Retinal pigment epithelial cell (primary cell): ENCODE data around the gene C18orf32.
A peak's percentile ranks its signal among the peaks of the same experiment; 100 is the strongest.
"Not testable (repeated sequence)": the region's sequence is repeated elsewhere in the genome, so short reads cannot be mapped to it uniquely, and the experiment has no call there.

Source experiments
- DNase-seq: peaks from one replicate; pipeline ENCODE4 v3.0.0-alpha.2; 2010; ENCODE audit warnings: low read depth
- H3K4me3 ChIP-seq: 2 replicates; pipeline ENCODE4 v1.5.1; 2011; ENCODE audit warnings: mild to moderate bottlenecking, low read length, control low read depth, moderate library complexity
- CTCF ChIP-seq: conservative IDR thresholded peaks from 2 replicates; pipeline ENCODE4 v1.5.1; 2011; ENCODE audit warnings: low read depth, low read length, control low read depth, inconsistent platforms

The C18orf32 gene

GRCh38 chr18:49456794-49457193 is 30.2 kb downstream of the C18orf32 start:
- no peak for DNase-seq
- TF ChIP-seq CTCF, result no peak

GRCh38 chr18:49452534-49452933 is 34.5 kb downstream of the C18orf32 start:
- not testable (repeated sequence) for DNase-seq, H3K4me3 ChIP-seq

More at GRCh38 chr18:49456794-49457193, 30.2 kb downstream of the C18orf32 start:
- no peak overlapping the region for H3K4me3 ChIP-seq

DNA sequence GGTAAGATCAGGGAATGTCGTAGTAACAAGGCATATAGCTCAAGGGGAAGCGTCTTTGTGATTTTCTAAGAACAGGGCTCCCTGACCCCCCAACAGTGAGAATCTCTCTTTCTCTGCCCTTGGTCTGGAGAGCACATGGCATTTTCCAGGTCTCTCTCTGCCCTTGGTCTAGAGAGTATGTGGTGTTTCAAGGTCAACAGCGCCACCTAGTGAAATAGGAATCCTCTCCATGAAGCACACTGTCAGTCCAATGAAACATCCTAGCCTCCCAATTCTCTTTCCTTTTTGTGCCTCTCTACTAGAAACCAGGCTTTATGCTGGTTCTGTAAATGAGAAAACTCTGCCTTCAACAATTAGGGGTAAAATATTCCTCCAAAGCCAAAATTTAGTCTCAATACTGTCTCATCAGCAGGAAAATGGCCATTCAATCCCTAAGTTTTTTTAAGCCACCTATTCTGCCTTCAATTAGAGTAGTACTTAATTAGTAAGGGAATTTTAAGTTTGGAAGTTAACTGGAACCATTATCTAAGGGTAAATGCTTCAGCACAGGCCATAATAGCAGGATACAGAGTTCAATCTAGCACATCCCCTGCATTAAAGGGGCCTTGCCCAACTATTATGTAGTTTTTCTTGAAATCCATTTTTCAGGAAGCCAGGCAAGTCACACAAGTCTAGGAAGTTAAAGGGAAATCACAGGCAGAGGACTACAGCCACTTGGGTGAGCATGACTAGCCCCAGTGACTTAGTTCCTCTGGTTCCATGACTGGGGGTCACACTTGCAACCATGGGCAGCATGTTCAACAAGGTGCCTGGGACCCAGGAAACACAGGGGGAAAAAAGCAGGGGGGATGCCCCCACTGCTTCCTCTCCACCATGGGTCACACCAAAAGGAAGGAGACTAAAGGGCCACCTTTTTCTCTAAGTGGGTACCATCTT is 39.0 kb downstream of the C18orf32 start:
- DNase-seq, result no peak
- H3K4me3 ChIP-seq, result no peak overlapping the region
- TF ChIP-seq CTCF, result peak; percentile 63

DNA sequence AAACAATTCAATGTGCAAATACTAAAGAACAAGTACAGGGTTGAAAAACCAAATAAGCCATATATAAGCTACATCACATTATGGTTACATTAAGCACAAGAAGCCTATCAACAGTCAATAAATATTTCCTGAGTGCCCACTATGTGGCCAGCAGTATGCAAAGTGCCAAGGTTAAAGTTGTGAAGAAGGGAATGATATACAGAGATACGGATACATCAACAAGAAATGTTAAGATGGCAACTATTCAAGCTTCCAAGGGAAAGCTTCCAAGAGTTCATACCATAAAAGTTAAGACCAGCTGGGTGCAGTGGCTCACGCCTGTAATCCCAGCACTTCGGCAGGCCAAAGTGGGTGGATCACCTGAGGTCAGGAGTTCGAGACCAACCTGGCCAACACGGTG is 40.6 kb downstream of the C18orf32 start:
- TF ChIP-seq CTCF, result no peak
- no peak for DNase-seq
- H3K4me3 ChIP-seq, result no peak overlapping the region

GRCh38 chr18:49444581-49444980 is 42.5 kb downstream of the C18orf32 start:
- no peak for TF ChIP-seq CTCF
- H3K4me3 ChIP-seq, result no peak overlapping the region
- no peak for DNase-seq

GRCh38 chr18:49443837-49444236 is 43.2 kb downstream of the C18orf32 start:
- H3K4me3 ChIP-seq, result no peak overlapping the region
- DNase-seq, result no peak
- TF ChIP-seq CTCF, result no peak

GRCh38 chr18:49441338-49441938 is 45.6 kb downstream of the C18orf32 start:
- TF ChIP-seq CTCF, result no peak
- no peak for DNase-seq
- no peak overlapping the region for H3K4me3 ChIP-seq
